Erythroblast (primary cell): ENCODE data around the gene FGD4.

Source experiments
- GATA1 ChIP-seq: IDR thresholded peaks from 2 replicates; pipeline ENCODE4 v1.6.1; 2011; ENCODE audit warnings: low read depth, mild to moderate bottlenecking, control low read depth, low read length, moderate library complexity
- POLR2A ChIP-seq: IDR thresholded peaks from 2 replicates; pipeline ENCODE4 v1.6.1; 2011; ENCODE audit warnings: mild to moderate bottlenecking, low read length

GRCh38 chr12:32516230-32516629 is 116.9 kb downstream of the FGD4 start:
- no peak for TF ChIP-seq POLR2A
- no peak for TF ChIP-seq GATA1
